Measurements from ENCODE around the gene GRHPR.
A peak's percentile ranks its signal among the peaks of the same experiment; 100 is the strongest.
"Not testable (repeated sequence)": the region's sequence is repeated elsewhere in the genome, so short reads cannot be mapped to it uniquely, and the experiment has no call there.

The GRHPR gene

GRCh38 chr9:37422289-37423104 lies at the start of gene GRHPR:
Gene GRHPR (plus strand): TSS chr9:37422696. CDS start chr9:37422751, 55 bp downstream.
- DNase-seq: peak; percentile 41

- DNase-seq: no peak
Measured at GRCh38 chr9:37372839-37373238, 49.7 kb upstream of the GRHPR start.

- no peak for DNase-seq
Measured at GRCh38 chr9:37373621-37374020, 48.9 kb upstream of the GRHPR start.

- DNase-seq: no peak
Measured at GRCh38 chr9:37374892-37375291, 47.6 kb upstream of the GRHPR start.

- DNase-seq: no peak
Measured at GRCh38 chr9:37377688-37378612, 44.5 kb upstream of the GRHPR start.

GRCh38 chr9:37378613-37379004 lies 43.9 kb upstream of the GRHPR start:
- DNase-seq: no peak

- no peak for DNase-seq
Measured at GRCh38 chr9:37379835-37380234, 42.7 kb upstream of the GRHPR start.

GRCh38 chr9:37380570-37380969 lies 41.9 kb upstream of the GRHPR start:
- no peak for DNase-seq

- DNase-seq: no peak
Measured at GRCh38 chr9:37381094-37381741, 41.3 kb upstream of the GRHPR start.

GRCh38 chr9:37382161-37382981 lies 40.1 kb upstream of the GRHPR start:
- DNase-seq: no peak

- no peak for DNase-seq
Measured at GRCh38 chr9:37382982-37383357, 39.5 kb upstream of the GRHPR start.

GRCh38 chr9:37383393-37383792 lies 39.1 kb upstream of the GRHPR start:
- no peak for DNase-seq

GRCh38 chr9:37383876-37384746 lies 38.4 kb upstream of the GRHPR start:
- no peak for DNase-seq

GRCh38 chr9:37385286-37385685 lies 37.2 kb upstream of the GRHPR start:
- no peak for DNase-seq

GRCh38 chr9:37386988-37387387 lies 35.5 kb upstream of the GRHPR start:
- DNase-seq: peak; percentile 17

GRCh38 chr9:37390759-37391158 lies 31.7 kb upstream of the GRHPR start:
- no peak for DNase-seq

- DNase-seq: no peak
Measured at GRCh38 chr9:37392272-37392671, 30.2 kb upstream of the GRHPR start.

GRCh38 chr9:37395229-37395628 lies 27.3 kb upstream of the GRHPR start:
- DNase-seq: no peak

- no peak for DNase-seq
Measured at GRCh38 chr9:37395663-37396062, 26.8 kb upstream of the GRHPR start.

GRCh38 chr9:37397948-37398347 lies 24.5 kb upstream of the GRHPR start:
- not testable (repeated sequence) for DNase-seq

- DNase-seq: no peak
Measured at GRCh38 chr9:37398464-37399025, 24.0 kb upstream of the GRHPR start.

Data from NCI-H2171 treated with DMSO at 0.1 percent for 48 hours (cell line).